K562 treated with DMSO at 1 percent for 12 hours (cell line): ENCODE measurements around the gene KLKB1. TPM values are rescaled to one million over a fixed set of nuclear protein-coding genes. Genes with fewer than 3 reads are reported as not detected.

Source experiments
- total RNA-seq: library from RNA; unstranded; fragments of 300-600 nt; gene quantifications from 2 replicates; pipeline ENCODE4 v1.2.3, GENCODE V29; 2022; ENCODE audit not compliant: insufficient read depth

KLKB1 gene
- not detected in 2 replicates for total RNA-seq

GRCh38 chr4:186227221-186227620 is at the start of gene KLKB1:
KLKB1 (plus strand) TSS chr4:186227507; CDS start chr4:186228196, 689 bp downstream.

GRCh38 chr4:186191200-186192065 is 35.9 kb upstream of the KLKB1 start, which contains the start of gene CYP4V2:
CYP4V2 (plus strand) TSS chr4:186191567; CDS start chr4:186191824, 257 bp downstream.

GRCh38 chr4:186265683-186266652 is 38.7 kb downstream of the KLKB1 start, which contains the start of gene F11:
F11 (plus strand) TSS chr4:186266189; CDS start chr4:186267137, 948 bp downstream.

Other genes with a start within 250 kb of the KLKB1 start
- gene TLR3, start 158.4 kb upstream of the KLKB1 start, total RNA-seq = 0.35 TPM in 1 of 2 replicates, not detected in the other
- not detected in 2 replicates for gene FAM149A, start 122.8 kb upstream of the KLKB1 start, total RNA-seq
- gene CYP4V2, start 35.9 kb upstream of the KLKB1 start, total RNA-seq = 3.3 and 8.8 TPM in 2 replicates
- not detected in 2 replicates for gene F11, start 38.7 kb downstream of the KLKB1 start, total RNA-seq